SHP77 (cell line): Measurements from ENCODE around the gene SLC5A12.

Experiments used
- DNase-seq, 2 experiments: peaks; one replicate each; lab custom pipeline; 2025; lab: John Stamatoyannopoulos, UW

The SLC5A12 gene, protein sequence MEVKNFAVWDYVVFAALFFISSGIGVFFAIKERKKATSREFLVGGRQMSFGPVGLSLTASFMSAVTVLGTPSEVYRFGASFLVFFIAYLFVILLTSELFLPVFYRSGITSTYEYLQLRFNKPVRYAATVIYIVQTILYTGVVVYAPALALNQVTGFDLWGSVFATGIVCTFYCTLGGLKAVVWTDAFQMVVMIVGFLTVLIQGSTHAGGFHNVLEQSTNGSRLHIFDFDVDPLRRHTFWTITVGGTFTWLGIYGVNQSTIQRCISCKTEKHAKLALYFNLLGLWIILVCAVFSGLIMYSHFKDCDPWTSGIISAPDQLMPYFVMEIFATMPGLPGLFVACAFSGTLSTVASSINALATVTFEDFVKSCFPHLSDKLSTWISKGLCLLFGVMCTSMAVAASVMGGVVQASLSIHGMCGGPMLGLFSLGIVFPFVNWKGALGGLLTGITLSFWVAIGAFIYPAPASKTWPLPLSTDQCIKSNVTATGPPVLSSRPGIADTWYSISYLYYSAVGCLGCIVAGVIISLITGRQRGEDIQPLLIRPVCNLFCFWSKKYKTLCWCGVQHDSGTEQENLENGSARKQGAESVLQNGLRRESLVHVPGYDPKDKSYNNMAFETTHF

DNA sequence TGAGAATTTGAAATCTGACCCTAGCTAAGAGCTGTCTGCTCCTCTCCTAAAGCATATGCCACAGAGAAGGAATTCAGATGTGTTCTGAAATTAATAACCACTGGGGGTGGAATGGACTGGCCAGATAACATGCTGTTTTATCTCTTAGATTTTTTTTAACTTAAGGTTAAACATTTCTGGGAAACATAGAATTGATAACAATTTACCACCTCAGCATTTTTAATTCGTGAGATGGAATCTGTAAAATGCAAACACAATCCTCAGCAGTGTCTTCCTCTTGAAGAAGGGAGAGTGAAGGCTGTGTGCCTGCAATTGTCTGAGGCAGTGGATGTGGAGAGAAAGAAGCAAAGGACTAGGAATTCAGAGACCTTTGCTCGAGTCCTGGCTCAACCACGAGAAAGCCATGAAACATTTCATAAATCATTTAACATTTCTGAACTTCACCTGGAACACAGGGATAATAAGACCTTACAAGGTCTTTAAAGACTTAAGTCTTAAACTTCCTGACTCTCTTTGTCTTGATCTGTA, at the start of gene SLC5A12:
SLC5A12 (minus strand) TSS at position 113 of the 528 bp plus-strand sequence. CDS start 346 bp downstream, outside the sequence.
- no peak for DNase-seq

DNA sequence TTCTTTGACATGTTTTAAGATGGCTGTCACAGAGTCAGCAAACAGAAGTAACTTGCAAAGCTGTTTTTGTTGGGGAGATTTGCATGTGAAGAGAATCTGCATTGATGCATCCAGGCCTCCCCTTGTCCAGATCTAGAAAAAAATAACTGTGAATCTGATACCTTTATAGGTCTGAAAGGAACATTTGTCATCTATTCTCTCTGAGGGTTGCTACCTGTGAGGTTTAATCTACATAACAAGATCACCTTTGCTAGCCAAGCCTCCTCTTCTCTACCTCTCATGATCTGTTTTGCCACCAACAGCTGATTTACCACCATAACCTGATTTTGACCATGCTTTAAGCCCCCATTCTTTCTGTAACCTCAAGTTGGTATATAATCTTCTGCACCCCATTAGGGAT, 47.2 kb upstream of the SLC5A12 start:
- DNase-seq: no peak

DNA sequence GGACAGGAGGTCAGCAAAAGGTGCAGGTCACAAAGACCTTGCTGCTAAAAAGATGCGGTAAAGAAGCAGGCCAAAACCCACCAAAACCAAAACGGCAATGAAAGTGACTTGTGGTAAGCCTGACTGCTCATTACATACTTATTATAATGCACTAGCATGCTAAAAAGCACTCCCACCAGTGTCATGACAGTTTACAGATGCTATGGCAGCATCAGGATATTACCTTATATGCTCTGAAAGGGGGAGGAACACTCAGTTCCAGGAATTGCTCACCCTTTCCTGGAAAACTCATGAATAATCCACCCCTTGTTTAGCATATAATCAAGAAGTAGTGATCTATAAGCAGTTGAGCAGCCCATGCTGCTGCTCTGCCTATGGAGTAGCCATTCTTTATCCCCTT, 45.2 kb upstream of the SLC5A12 start:
- DNase-seq: no peak

DNA sequence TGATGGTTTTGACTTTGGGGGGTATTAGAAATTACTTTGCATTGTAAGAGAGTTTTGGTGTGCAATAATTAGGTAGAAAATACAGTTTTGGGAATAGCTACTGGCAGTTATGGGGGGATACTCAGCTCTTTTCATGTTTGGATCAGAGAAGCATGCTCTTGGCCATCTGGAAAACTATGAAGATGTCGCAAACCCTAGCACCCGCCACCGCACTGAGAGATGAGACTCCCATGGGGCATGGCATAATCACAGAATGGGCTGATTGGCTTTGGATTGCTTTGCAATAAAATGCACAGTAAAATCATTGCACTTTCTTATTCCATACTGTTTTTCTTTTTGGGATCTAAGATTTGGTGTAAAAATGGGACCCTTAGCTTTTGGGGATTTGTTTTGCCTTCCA, 43.5 kb upstream of the SLC5A12 start:
- no peak for DNase-seq

DNA sequence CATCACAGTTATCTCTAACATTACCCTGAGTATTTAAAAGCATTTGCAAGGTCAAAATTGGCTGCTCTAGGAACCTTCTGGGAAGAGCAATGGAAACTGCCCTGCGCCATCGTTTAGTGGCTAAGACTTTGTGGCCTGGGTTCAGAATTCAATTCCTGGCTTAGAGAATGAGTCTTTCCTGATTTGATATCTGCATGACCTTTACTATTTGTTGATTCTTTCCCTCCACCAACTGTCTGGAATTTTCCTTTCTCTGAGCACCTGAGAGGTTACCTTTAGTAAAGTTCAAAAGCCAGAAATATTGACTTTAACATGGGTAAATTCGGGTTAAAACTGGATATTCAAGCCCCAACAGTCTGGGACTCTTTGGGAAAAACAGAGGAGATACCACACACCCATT, 43.0 kb upstream of the SLC5A12 start:
- DNase-seq: no peak

DNA sequence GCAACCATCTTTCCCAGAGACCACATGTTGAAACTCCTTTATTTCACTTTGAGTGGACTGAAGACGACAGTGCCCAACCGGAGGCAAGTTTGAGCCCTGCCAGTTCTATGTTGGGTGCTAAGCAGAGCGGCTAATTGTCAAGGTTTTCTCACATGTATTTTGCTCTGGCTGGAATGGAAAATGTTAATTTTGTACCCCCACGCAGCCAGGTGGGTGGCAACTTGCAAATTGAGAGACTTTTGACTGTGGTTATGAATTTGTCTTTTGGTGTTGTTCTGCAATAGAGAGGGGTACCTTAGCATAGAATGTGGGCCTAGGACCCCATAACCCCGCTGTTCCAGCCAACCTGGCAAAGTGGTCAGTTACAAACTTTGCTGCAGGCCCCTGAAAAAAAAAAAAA, 42.5 kb upstream of the SLC5A12 start:
- DNase-seq: no peak

DNA sequence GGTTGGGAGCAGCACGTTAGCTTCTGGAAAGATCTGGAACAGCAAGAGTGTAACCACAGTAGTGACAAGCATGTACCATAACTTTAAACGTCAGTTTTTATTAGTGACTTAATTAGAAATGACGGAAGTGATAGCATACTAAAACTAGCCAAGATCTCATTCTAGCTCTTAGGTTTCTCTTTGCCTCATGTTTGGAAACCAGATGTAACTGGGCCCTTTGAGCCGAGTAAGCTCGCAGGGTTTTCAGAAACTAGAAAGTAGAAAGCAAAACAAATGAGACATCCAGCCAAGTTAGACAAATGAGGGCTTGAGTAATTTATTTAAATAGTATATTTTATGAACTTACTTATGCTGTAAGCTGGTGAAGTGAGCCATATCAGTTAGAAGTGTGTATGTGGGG, 40.2 kb upstream of the SLC5A12 start:
- no peak for DNase-seq

DNA sequence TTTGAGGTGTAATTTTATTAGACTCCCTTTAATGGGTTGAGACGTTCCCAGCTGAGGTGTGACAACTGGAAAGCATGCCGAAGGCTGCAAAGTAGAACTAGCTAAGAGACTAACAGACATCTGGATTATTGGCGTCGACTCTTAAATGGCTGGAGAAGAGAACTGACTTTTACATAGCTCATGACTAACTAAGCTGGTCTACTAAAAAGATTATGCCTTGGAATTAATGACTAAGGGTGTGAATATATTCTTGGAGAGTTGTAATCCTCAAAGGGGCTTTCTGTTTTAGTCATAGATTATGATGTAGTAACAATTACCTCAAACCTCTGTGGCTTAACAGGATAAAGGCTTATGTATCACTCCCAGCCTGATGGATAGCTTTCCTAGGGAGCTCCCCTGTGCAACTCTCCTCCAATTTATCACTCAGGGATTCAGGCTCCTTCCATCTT, 39.5 kb upstream of the SLC5A12 start:
- no peak for DNase-seq

DNA sequence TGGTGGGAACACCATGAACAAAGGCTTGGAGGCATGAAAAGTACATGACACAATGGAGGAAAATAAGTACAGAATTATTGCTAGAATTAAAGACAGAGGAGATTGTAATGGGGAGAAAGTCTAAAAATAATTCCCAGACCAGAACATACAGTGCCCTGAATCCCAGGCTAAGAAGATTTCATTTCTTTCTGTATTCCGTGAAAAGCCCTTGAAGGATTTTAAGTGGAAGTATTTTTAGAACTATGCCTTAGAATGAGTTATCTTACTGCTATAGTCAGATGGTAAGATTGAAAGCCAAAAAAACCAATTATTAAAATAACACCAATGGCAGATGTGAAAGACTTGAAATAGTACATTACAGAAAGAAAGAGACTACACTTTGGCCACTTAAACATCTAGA, 36.1 kb upstream of the SLC5A12 start:
- DNase-seq: no peak

DNA sequence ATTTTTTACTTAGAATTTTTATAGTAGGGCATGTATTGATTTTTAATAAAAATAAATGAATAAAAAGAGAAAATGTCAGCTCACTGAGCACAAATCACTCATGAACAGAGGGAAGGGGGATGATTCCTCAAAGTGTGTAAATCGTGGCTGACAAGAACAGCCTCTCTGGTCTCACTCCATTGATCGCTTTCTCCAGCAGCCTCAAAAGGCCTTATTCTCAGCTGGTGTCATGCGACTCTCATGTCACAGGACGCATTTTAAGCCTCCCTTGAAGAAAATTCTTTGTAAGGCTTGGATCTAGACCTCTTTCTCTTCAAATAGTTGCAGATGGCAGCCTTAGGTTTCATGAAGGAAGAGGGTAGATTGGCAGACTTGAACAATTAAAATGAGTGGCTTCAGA, 33.9 kb upstream of the SLC5A12 start:
- DNase-seq: no peak

DNA sequence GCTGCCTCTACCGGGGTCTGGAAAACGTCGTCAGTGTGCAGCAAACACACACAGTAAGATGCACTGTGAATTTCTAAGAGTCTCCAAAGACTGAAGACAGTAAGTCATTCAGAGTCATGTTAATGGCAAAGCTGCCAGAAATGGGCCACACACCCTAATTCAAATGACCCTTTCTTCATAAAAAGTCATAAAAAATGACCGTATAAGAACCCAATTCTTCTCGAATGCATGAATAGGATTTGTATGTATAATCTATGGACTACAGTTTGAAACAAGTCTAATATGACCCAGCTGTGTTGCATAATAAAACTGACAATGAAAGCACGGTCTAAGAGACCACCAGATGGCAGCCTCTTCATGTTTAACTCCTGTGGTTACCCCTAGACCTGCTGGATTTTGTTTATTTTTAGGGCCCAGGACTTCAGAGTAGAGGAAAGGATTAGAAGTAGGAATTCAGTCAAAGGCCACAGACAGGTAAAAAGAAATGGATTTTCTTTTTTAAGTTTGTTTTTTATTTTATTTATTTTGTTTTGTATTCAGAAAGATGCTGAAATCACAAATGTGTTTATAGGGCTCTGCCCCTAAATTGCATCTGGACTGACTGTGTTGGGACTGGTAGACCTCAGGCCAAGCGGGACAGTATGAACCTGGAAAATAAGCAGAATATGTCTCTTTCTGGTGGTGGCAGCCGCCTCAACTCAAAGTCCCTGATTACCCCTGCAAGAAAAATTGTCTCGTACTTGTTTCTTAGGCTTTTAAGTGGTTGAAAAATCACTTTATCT, 32.1 kb upstream of the SLC5A12 start:
- peak in 1 of 2 experiments; percentile 6 for DNase-seq

DNA sequence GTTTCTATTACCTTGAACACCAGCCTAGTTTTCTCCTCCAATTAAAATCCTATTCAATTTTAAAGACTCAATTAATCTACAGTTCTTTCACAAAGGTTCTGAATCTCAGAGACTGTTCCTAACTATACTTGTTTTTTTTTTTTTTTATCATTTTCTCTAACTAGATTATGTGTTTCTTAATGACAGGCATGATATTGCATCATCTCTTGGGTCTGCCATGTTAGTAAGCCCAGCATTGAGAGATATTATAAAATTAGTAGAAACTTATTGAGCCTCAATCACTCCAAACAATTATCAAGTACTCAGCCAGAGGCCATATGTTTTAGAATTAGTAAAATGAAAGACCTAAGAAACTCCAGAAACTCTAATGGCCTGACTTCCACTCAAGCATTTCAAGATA, 28.1 kb upstream of the SLC5A12 start:
- no peak for DNase-seq

DNA sequence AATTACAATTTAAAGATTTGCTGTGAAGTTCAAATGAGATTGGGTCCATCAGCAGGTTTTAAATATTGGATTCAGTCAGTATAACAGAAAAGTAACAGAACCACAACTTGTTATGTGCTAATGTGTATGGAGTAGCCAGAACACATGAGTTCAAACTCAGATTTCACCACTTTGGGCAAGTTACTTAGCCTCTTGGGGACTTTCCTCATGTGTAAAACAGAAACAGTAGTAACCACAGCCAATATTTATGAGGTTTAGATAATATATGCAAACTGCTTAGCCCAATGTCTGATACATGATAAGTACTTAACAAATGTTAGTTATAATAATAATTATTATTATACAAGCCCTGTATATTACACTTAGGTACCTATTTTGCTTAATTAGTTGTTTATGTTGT, 21.8 kb upstream of the SLC5A12 start:
- no peak for DNase-seq

DNA sequence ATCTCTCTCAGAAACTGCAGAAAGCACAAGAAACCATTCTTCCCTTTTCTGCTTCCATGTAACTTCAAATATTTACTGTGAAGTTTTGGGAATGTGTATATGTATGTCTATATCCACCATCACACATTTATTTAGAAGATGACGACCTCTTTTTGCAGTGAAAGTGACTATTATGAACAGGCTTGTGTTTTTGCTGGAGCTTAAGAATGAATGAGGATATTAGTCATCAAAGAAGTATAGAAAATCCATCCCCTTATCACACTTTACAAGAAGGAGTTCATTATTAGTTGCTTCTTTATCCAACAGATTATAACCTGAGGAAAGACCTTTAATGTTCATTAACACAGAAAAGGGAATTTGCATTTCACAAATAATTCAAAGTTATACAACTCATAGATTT, 21.1 kb upstream of the SLC5A12 start:
- DNase-seq: no peak

DNA sequence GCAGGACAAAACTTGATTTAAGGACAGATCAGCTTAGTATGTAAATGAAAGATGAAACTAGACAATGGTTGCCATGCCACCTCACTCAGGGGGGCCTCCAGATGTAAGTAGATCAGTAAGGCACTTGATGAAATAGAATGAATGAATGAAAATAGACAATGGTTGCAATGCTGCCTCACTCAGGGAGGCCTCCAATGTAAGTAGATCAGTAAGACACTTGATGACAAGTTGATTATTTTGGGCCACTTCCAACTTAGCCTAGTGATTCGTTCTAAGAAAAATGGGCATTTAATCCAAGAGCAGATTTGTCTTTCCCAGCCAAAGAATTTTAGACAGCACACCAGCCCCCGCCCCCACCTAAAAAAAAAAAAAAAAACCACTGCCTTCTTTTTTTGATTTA, 19.2 kb upstream of the SLC5A12 start:
- no peak for DNase-seq

DNA sequence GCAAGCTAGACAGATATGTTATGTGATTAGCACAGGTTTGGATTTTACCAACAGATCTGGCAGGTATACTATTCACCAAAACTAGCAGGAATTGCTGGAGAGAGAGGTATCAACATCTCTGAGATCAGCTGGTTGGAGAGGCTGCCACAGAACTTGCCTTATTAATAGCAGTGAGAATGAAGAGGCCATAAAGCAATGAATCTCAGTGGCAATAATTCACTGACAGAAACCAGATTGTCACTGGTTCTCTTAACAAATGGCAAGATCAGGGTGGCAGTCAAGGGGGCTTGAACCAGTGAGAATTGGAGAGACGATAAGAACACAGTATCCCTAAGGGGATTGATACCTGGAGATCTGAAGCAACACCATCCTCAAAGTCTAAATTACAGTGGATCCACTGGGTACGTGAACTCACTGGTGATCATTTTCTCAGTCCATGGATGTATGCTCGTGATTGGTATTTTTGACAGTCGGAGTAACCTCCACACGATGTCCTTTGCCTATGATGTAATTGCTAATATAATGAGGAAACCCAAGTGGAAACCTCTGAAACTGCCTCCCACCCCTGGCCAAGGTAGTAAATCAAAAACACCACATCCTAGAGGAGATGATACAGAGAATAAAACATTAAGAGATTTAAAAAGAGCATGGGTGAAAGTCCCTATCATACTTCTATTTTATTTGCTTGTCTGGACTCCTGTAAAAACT, 17.7 kb upstream of the SLC5A12 start:
- DNase-seq: no peak

DNA sequence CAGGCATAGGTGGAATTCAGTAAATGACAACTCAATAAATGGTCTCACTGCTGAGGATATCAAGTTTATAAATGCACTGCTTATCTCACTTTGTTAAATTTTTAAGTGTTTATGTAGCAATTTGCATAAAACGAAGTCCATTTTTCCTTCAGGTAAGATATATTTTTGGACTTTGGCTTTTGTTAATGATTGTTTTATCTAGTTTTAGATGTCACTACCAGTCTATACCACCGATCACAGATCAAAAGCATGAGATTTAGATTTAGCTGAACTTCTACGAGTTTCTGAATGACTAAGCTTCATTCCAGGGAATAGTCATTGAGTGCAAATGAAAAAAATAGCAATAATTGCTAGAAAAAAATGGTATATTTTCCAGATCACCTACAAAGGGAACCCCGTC, 12.8 kb upstream of the SLC5A12 start:
- no peak for DNase-seq

DNA sequence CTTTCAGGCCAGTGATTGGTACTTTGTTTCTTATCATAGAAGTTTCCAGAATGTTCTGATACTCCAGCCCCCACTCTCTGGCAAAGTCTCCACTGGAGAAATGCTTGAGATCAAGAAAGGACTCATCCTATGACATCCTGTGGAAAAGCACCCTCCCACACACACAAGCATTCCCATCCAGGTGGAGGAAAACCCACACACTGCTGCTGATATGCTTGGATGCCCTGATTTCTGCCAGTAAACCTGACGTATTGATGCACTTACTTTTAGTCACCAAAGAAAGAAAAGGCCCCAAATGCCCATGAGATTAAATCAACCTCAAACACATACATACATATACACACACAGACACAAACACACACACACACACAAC, 9.2 kb upstream of the SLC5A12 start:
- DNase-seq: no peak

DNA sequence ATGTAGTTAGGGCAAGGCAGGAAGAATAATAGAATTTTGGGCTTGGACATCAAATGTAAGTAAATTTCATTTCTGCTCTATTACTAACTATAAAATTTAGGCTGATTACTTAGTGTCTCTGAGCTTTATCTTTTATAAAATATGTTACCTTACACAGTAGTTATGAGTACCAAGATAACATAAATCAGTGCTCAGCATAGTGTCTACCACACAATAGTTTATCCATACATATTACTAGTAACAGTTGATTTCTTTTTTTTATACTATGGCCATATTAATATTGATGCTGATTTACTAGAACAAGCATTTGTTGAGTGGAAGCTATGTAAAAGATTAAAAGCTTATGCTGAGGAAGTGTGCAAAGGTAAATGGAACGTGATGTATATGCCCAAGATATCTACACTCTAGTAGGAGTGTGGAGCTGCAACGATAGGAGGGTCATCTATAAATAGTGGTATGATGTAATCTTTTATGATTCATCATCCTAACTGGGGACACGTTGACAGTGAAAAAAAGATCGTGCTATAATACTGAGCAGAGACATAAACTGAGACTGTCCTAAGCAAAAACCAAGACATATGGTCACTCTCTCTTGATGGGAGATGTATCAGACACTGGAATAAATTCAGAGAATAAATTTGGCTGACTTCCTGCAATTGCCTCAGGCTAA, 8.7 kb upstream of the SLC5A12 start:
- no peak for DNase-seq

DNA sequence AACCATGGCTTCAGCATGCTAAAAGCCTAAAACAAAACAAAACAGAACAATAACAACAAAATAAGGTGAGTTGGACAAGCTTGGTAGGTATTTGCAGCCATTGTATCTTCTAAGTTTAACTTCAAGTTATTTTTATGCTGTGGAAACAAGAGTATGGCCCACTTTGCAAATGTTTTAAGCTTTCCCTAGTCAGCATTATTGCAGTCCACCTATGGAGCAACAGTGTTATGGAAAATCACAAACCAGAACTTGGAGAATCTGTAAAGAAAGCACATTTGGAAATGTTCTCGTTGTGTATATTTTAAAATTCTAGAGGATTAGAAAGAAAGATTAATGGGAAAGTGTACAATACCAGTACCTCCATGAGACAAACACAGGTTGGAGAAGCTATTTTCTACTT, 7.4 kb upstream of the SLC5A12 start:
- no peak for DNase-seq

DNA sequence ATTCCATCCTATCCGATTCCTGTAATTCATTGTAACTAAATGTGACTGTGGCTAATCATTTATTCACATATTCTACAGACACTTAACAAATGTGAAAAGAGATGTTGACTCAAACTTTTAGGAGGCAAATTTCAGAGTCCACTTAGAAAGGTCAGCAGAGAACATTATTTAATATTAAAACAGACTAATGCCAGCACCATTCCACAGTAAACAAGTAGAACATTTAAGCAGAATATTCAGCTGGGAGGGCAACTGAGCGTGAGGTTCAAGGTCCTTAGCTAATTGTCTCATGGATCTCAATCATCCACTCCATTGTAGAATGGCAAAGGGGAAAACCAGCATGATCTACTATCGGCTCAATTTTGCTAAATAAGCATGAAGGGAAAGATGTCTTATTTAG, 5.1 kb upstream of the SLC5A12 start:
- DNase-seq: no peak

DNA sequence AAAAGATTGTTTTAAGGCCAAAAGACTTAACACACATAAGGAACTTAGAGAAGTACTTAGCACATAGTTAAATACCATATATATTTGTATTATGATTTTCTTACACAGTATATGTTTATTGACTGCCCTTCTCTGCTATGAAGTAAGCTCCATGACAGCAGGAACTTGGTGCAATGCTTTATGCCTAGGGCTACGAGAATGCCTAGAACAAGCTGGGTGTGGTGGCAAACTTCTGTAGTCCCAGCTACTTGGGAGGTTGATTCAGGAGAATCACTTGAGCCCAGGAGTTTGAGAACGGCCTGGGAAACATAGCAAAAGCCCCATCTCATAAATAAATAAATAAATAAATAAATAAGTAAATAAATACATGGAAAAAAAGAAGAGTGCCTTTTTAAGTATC, 1.9 kb downstream of the SLC5A12 start:
- DNase-seq: no peak
